HCT116 (cell line): ENCODE measurements around the gene OR13J1. TPM values are rescaled to one million over a fixed set of nuclear protein-coding genes. Genes with fewer than 3 reads are reported as not detected.

Experiments used
- ATAC-seq: fragments of 200-7000 bp; cut with Tn5 transposase; 2 replicates; pipeline ENCODE4 v1.9.1; 2020; ENCODE audit warnings: mild to moderate bottlenecking, moderate library complexity
- BruUV-seq: library from RNA; stranded (reverse); fragments of 400-500 nt; replicated peaks from 2 replicates; lab custom pipeline; 2021; lab: Mats Ljungman, UMichigan
- CTCF ChIA-PET: fragments of 300-600 bp; sonication (Branson Sonifier 250); formaldehyde crosslinking; loops from one replicate; lab custom pipeline; 2021; ENCODE audit warnings: antibody characterized with exemption; lab: Charles Lee
- POLR2A ChIA-PET: fragments of 300-600, 350-600 bp; sonication (Branson Sonifier 250); formaldehyde crosslinking; loops from one replicate; lab custom pipeline; 2021; ENCODE audit warnings: antibody characterized with exemption; lab: Charles Lee
- RAD21 ChIA-PET, 2 experiments: fragments of 300-600 bp; sonication (Branson Sonifier 250); formaldehyde crosslinking; loops; one replicate each; lab custom pipeline; 2023; ENCODE audit warnings: low total read pairs in 2 of 2; ENCODE audit not compliant: uncharacterized antibody in 2 of 2, unreplicated experiment in 2 of 2, low non-redundant PET in 1 of 2; lab: Charles Lee
- DNase-seq: peaks from one replicate; pipeline ENCODE4 v3.0.0-alpha.2; 2010; ENCODE audit warnings: low read depth, low spot score
- H2AFZ ChIP-seq: fragments of 200-600 bp; shearing (Covaris generic), sonication (generic); 2 replicates; pipeline ENCODE4 v1.6.1; 2017; ENCODE audit warnings: low read depth, mixed run types, mixed read lengths, antibody characterized with exemption, low read length; ENCODE audit not compliant: poor library complexity, severe bottlenecking
- H3K27ac ChIP-seq: 2 replicates; pipeline ENCODE4 v1.5.1; 2012; ENCODE audit warnings: low read depth, low read length
- H3K27me3 ChIP-seq: fragments of 200-600 bp; sonication (generic); 2 replicates; pipeline ENCODE4 v1.6.1; 2016; ENCODE audit warnings: mixed run types, low read length, mixed read lengths; ENCODE audit not compliant: insufficient read depth
- H3K36me3 ChIP-seq, 2 experiments: fragments of 200-500 bp in 1 of 2; fragments of 200-600 bp in 1 of 2; sonication (Bioruptor generic) in 1 of 2; sonication (generic) in 1 of 2; 2 replicates each; pipeline versions ENCODE4 v1.5.1 to v1.6.1; 2014 to 2016; ENCODE audit warnings: low read length in 2 of 2, inconsistent platforms in 1 of 2, mixed read lengths in 1 of 2, mixed run types in 1 of 2; ENCODE audit not compliant: insufficient read depth in 2 of 2, control insufficient read depth in 1 of 2
- H3K4me1 ChIP-seq, 2 experiments: fragments of 200-600 bp in 1 of 2; sonication (generic) in 1 of 2; 2 replicates each; pipeline versions ENCODE4 v1.5.1 to v1.6.1; 2012 to 2017; ENCODE audit warnings: low read length in 2 of 2, inconsistent platforms in 1 of 2, mild to moderate bottlenecking in 1 of 2, mixed read lengths in 1 of 2, mixed run types in 1 of 2, moderate library complexity in 1 of 2; ENCODE audit not compliant: insufficient read depth in 2 of 2, control insufficient read depth in 1 of 2
- H3K4me2 ChIP-seq: fragments of 200-600 bp; sonication (generic); 2 replicates; pipeline ENCODE4 v1.6.1; 2017; ENCODE audit warnings: mixed run types, low read length, mixed read lengths
- H3K4me3 ChIP-seq, 2 experiments: fragments of 200-600 bp in 1 of 2; sonication (generic) in 1 of 2; replicated peaks in 1 of 2; 2 replicates each; pipeline ENCODE4 v1.5.1; 2011 to 2016; ENCODE audit warnings: low read length in 2 of 2, control low read depth in 1 of 2, low read depth in 1 of 2, mild to moderate bottlenecking in 1 of 2, mixed read lengths in 1 of 2, mixed run types in 1 of 2
- H3K79me2 ChIP-seq: fragments of 200-600 bp; sonication (generic); 2 replicates; pipeline ENCODE4 v1.6.1; 2017; ENCODE audit warnings: mild to moderate bottlenecking, mixed run types, low read length, moderate library complexity, mixed read lengths; ENCODE audit not compliant: insufficient read depth
- H3K9ac ChIP-seq: fragments of 200-600 bp; sonication (generic); 2 replicates; pipeline ENCODE4 v1.6.1; 2016; ENCODE audit warnings: low read length, mixed read lengths
- H3K9me2 ChIP-seq: fragments of 200-600 bp; sonication (generic), shearing (Covaris generic); 2 replicates; pipeline ENCODE4 v1.6.1; 2017; ENCODE audit warnings: mixed run types, mild to moderate bottlenecking, moderate library complexity; ENCODE audit not compliant: insufficient read depth
- H3K9me3 ChIP-seq, 2 experiments: fragments of 200-500 bp in 1 of 2; fragments of 200-600 bp in 1 of 2; sonication (Bioruptor generic) in 1 of 2; sonication (generic) in 1 of 2; 2 replicates each; pipeline ENCODE4 v1.6.1; 2014 to 2017; ENCODE audit warnings: low read length in 2 of 2, mixed read lengths in 2 of 2, inconsistent platforms in 1 of 2, low read depth in 1 of 2, mild to moderate bottlenecking in 1 of 2, mixed run types in 1 of 2, moderate library complexity in 1 of 2; ENCODE audit not compliant: control insufficient read depth in 1 of 2, insufficient read depth in 1 of 2
- H4K20me1 ChIP-seq: fragments of 200-600 bp; sonication (generic), shearing (Covaris generic); 2 replicates; pipeline ENCODE4 v1.6.1; 2017; ENCODE audit warnings: mixed run types, mild to moderate bottlenecking, moderate library complexity; ENCODE audit not compliant: insufficient read depth
- ATF3 ChIP-seq: IDR thresholded peaks from 2 replicates; pipeline ENCODE4 v1.6.1; 2012
- CBX3 ChIP-seq: IDR thresholded peaks from 2 replicates; pipeline ENCODE4 v1.6.1; 2012; ENCODE audit warnings: low read depth
- CTCF ChIP-seq, 3 experiments: fragments of 200-600 bp in 1 of 3; sonication (generic) in 1 of 3; IDR thresholded peaks in 2 of 3; conservative IDR thresholded peaks in 1 of 3; 2 replicates each; pipeline ENCODE4 v1.5.1; 2012 to 2017; ENCODE audit warnings: low read depth in 2 of 3, low read length in 2 of 3, antibody characterized with exemption in 1 of 3, borderline replicate concordance in 1 of 3, control low read depth in 1 of 3, mild to moderate bottlenecking in 1 of 3, mixed read lengths in 1 of 3, mixed run types in 1 of 3, moderate library complexity in 1 of 3; ENCODE audit not compliant: insufficient read depth in 1 of 3
- ELF1 ChIP-seq: IDR thresholded peaks from 2 replicates; pipeline ENCODE4 v1.6.1; 2012; ENCODE audit warnings: low read depth, borderline replicate concordance
- JUND ChIP-seq: IDR thresholded peaks from 2 replicates; pipeline ENCODE4 v1.6.1; 2012
- POLR2A ChIP-seq: IDR thresholded peaks from 2 replicates; pipeline ENCODE4 v1.7.0; 2011; ENCODE audit warnings: borderline replicate concordance; ENCODE audit not compliant: insufficient read depth, insufficient read length; ENCODE audit errors: extremely low read depth
- POLR2AphosphoS5 ChIP-seq: IDR thresholded peaks from 2 replicates; pipeline ENCODE4 v1.6.1; 2011; ENCODE audit warnings: mild to moderate bottlenecking, low read depth, low read length, moderate library complexity
- RAD21 ChIP-seq: IDR thresholded peaks from 2 replicates; pipeline ENCODE4 v1.6.1; 2012; ENCODE audit warnings: low read depth, mild to moderate bottlenecking
- REST ChIP-seq: IDR thresholded peaks from 2 replicates; pipeline ENCODE4 v1.6.1; 2012; ENCODE audit warnings: low read depth
- SP1 ChIP-seq: IDR thresholded peaks from 2 replicates; pipeline ENCODE4 v1.6.1; 2012; ENCODE audit warnings: low read depth
- SRF ChIP-seq: IDR thresholded peaks from 2 replicates; pipeline ENCODE4 v1.6.1; 2012; ENCODE audit warnings: low read depth
- TCF7L2 ChIP-seq: IDR thresholded peaks from 2 replicates; pipeline ENCODE4 v1.7.0; 2011; ENCODE audit warnings: borderline replicate concordance, inconsistent platforms; ENCODE audit not compliant: insufficient read depth, insufficient read length; ENCODE audit errors: extremely low read depth
- YY1 ChIP-seq: IDR thresholded peaks from 2 replicates; pipeline ENCODE4 v1.6.1; 2011; ENCODE audit warnings: low read length, low read depth, moderate library complexity, mild to moderate bottlenecking; ENCODE audit not compliant: insufficient replicate concordance; ENCODE audit errors: extremely low read depth
- ZFX ChIP-seq: fragments of 450-650 bp; IDR thresholded peaks from 2 replicates; pipeline ENCODE4 v1.6.1; 2017
- ZNF274 ChIP-seq: fragments of 200-500 bp; sonication (Bioruptor generic); IDR thresholded peaks from 2 replicates; pipeline ENCODE4 v1.6.1; 2014; ENCODE audit warnings: mild to moderate bottlenecking, low read depth, low read length, inconsistent platforms
- intact Hi-C: fragments of 100-400 bp; cut with micrococcal nuclease; formaldehyde crosslinking; loops from 2 replicates; pipeline ENCODE4 v1.10.0; 2022
- total RNA-seq: library from RNA; stranded (reverse); gene quantifications from one replicate; pipeline ENCODE4 v1.2.1, GENCODE V29; 2021; ENCODE audit not compliant: unreplicated experiment
- TF ChIP-seq, protein P1 (sequence below): IDR thresholded peaks from 2 replicates; pipeline ENCODE4 v1.6.1; 2011; ENCODE audit warnings: mild to moderate bottlenecking, low read length, moderate library complexity; ENCODE audit not compliant: insufficient replicate concordance; ENCODE audit errors: extremely low read depth

OR13J1 gene
- total RNA-seq, 1 experiment from 2014 or later: not detected

- TF ChIP-seq REST (no peak), POLR2AphosphoS5 (no peak), CTCF (IDR thresholded peaks at IDR 0.05 in 2 of 3, conservative IDR thresholded peaks at IDR 0.05 in 1 of 3; ENCODE audit: borderline replicate concordance in 1 of 3, insufficient read depth in 1 of 3, low read depth in 2 of 3, low read length in 2 of 3) (no peak), RAD21 (no peak), SP1 (no peak), ZFX (no peak), CBX3 (no peak), ATF3 (no peak), JUND (no peak), TCF7L2 (no peak), POLR2A (no peak), ZNF274 (no peak), YY1 (no peak), SRF (no peak), ELF1 (no peak)
- TF ChIP-seq, protein P1, sequence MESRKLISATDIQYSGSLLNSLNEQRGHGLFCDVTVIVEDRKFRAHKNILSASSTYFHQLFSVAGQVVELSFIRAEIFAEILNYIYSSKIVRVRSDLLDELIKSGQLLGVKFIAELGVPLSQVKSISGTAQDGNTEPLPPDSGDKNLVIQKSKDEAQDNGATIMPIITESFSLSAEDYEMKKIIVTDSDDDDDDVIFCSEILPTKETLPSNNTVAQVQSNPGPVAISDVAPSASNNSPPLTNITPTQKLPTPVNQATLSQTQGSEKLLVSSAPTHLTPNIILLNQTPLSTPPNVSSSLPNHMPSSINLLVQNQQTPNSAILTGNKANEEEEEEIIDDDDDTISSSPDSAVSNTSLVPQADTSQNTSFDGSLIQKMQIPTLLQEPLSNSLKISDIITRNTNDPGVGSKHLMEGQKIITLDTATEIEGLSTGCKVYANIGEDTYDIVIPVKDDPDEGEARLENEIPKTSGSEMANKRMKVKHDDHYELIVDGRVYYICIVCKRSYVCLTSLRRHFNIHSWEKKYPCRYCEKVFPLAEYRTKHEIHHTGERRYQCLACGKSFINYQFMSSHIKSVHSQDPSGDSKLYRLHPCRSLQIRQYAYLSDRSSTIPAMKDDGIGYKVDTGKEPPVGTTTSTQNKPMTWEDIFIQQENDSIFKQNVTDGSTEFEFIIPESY: no peak
- ATAC-seq (no peak), DNase-seq (no peak)
- Histone ChIP-seq H3K27me3 (no peaks in the 10 kb centered on the region), H3K4me2 (no peak overlapping the region), H4K20me1 (no peaks in the 10 kb centered on the region), H3K4me3 (no peak overlapping the region), H3K9me3 (no peaks in the 10 kb centered on the region), H3K4me1 (peaks cover 11 to 14% of the 10 kb centered on the region in 2 experiments), H3K27ac (no peak overlapping the region), H3K9me2 (no peaks in the 10 kb centered on the region), H3K36me3 (no peaks in the 10 kb centered on the region), H3K9ac (no peak overlapping the region), H3K79me2 (no peaks in the 10 kb centered on the region), H2AFZ (peak overlapping the region; percentile 5)
- POLR2A ChIA-PET: no interaction called here
- CTCF ChIA-PET: interaction anchor here (1.0 kb wide), 1 partner anchor 35 kb away, joined by 3 read pairs; no protein-coding TSS in a partner anchor
- intact Hi-C loops: no loop called here
- RAD21 ChIA-PET: no interaction called here
- no TSS peak for BruUV-seq
These were observed 49.2 kb upstream of the OR13J1 start for GRCh38 chr9:35919212-35920008.
